SJSA1 (cell line): ENCODE measurements around the gene CADM4. TPM values are rescaled to one million over a fixed set of nuclear protein-coding genes. Genes with fewer than 3 reads are reported as not detected.

Source experiments
- DNase-seq, 2 experiments: peaks; one replicate each; pipeline ENCODE4 v3.0.0-alpha.2; 2015 to 2020; ENCODE audit warnings: low spot score in 2 of 2, low read depth in 1 of 2
- H3K27ac ChIP-seq: fragments of 250-450 bp; sonication (Bioruptor Pico); 2 replicates; pipeline ENCODE4 v1.5.1; 2020; ENCODE audit warnings: mild to moderate bottlenecking, moderate library complexity
- H3K27me3 ChIP-seq: fragments of 250-450 bp; sonication (Bioruptor Pico); replicated peaks from 2 replicates; pipeline ENCODE4 v1.5.1; 2020; ENCODE audit warnings: mild to moderate bottlenecking, moderate library complexity
- H3K36me3 ChIP-seq: fragments of 250-450 bp; sonication (Bioruptor Pico); 2 replicates; pipeline ENCODE4 v1.5.1; 2020; ENCODE audit warnings: mild to moderate bottlenecking
- H3K4me1 ChIP-seq: fragments of 250-450 bp; sonication (Bioruptor Pico); replicated peaks from 2 replicates; pipeline ENCODE4 v1.6.1; 2021; ENCODE audit warnings: mild to moderate bottlenecking
- H3K4me3 ChIP-seq: fragments of 250-450 bp; sonication (Bioruptor Pico); 2 replicates; pipeline ENCODE4 v1.5.1; 2020; ENCODE audit warnings: mild to moderate bottlenecking
- H3K9me3 ChIP-seq: fragments of 250-450 bp; sonication (Bioruptor Pico); replicated peaks from 2 replicates; pipeline ENCODE4 v1.5.1; 2020; ENCODE audit warnings: mild to moderate bottlenecking
- total RNA-seq: library from RNA; depleted of rRNA; stranded (reverse); fragments of >200 nt; shearing (Covaris generic); gene quantifications from 2 replicates; pipeline ENCODE4 v1.2.3, GENCODE V29; 2014

Gene CADM4
- total RNA-seq, 1 experiment from 2014 or later, result not detected

GRCh38 chr19:43634872-43635560 is 4.6 kb downstream of the CADM4 start:
- no peak overlapping the region for H3K27ac ChIP-seq

GRCh38 chr19:43634506-43634871 is 5.2 kb downstream of the CADM4 start:
- Histone ChIP-seq H3K36me3 (no peaks in the 10 kb centered on the region), H3K27me3 (peaks cover 44% of the 10 kb centered on the region), H3K9me3 (no peaks in the 10 kb centered on the region), H3K4me3 (no peak overlapping the region), H3K27ac (no peak overlapping the region), H3K4me1 (0 out of 2 replicates have a peak, but pooled peaks cover 3% of the 10 kb centered on the region)
- no peak for DNase-seq

More at GRCh38 chr19:43634872-43635560, 4.6 kb downstream of the CADM4 start:
- peaks cover 46% of the 10 kb centered on the region for H3K27me3 ChIP-seq
- no peaks in the 10 kb centered on the region for H3K9me3 ChIP-seq
- H3K36me3 ChIP-seq, result no peaks in the 10 kb centered on the region
- no peak for DNase-seq
- H3K4me3 ChIP-seq, result no peak overlapping the region
- H3K4me1 ChIP-seq, result peaks cover 5% of the 10 kb centered on the region

- Histone ChIP-seq H3K4me1 (no peaks in the 10 kb centered on the region), H3K27ac (no peak overlapping the region), H3K36me3 (no peaks in the 10 kb centered on the region), H3K4me3 (no peak overlapping the region), H3K9me3 (no peaks in the 10 kb centered on the region), H3K27me3 (peaks cover 45% of the 10 kb centered on the region)
- DNase-seq, result no peak
Observed at GRCh38 chr19:43634068-43634467, 5.6 kb downstream of the CADM4 start.

GRCh38 chr19:43633520-43633919 is 6.1 kb downstream of the CADM4 start:
- Histone ChIP-seq H3K4me1 (no peaks in the 10 kb centered on the region), H3K36me3 (no peaks in the 10 kb centered on the region), H3K27ac (no peak overlapping the region), H3K9me3 (no peaks in the 10 kb centered on the region), H3K27me3 (peaks cover 40% of the 10 kb centered on the region), H3K4me3 (no peak overlapping the region)
- DNase-seq, result no peak

GRCh38 chr19:43631491-43631890 is 8.2 kb downstream of the CADM4 start:
- Histone ChIP-seq H3K36me3 (no peaks in the 10 kb centered on the region), H3K4me3 (no peak overlapping the region), H3K4me1 (no peaks in the 10 kb centered on the region), H3K27ac (no peak overlapping the region), H3K27me3 (peaks cover 23% of the 10 kb centered on the region; the same call in 1 of the 2 replicates), H3K9me3 (no peaks in the 10 kb centered on the region)
- no peak for DNase-seq

- no peak overlapping the region for H3K4me3 ChIP-seq
- H3K4me1 ChIP-seq, result no peaks in the 10 kb centered on the region
- peaks cover 14% of the 10 kb centered on the region; the same call in 1 of the 2 replicates for H3K27me3 ChIP-seq
- no peak overlapping the region for H3K27ac ChIP-seq
- no peaks in the 10 kb centered on the region for H3K9me3 ChIP-seq
- DNase-seq, result no peak
- no peaks in the 10 kb centered on the region for H3K36me3 ChIP-seq
Observed at GRCh38 chr19:43628646-43629326, 10.9 kb downstream of the CADM4 start.

GRCh38 chr19:43626838-43627237 is 12.8 kb downstream of the CADM4 start:
- Histone ChIP-seq H3K4me3 (no peak overlapping the region), H3K27ac (no peak overlapping the region), H3K36me3 (no peaks in the 10 kb centered on the region), H3K27me3 (peaks cover 14% of the 10 kb centered on the region; the same call in 1 of the 2 replicates), H3K4me1 (no peaks in the 10 kb centered on the region), H3K9me3 (no peaks in the 10 kb centered on the region)
- DNase-seq, result no peak

- peaks cover 11% of the 10 kb centered on the region; the same call in 1 of the 2 replicates for H3K27me3 ChIP-seq
- no peaks in the 10 kb centered on the region for H3K9me3 ChIP-seq
- H3K27ac ChIP-seq, result no peak overlapping the region
- no peaks in the 10 kb centered on the region for H3K36me3 ChIP-seq
- DNase-seq, result peak in 1 of 2 experiments; percentile 58
- no peak overlapping the region for H3K4me3 ChIP-seq
- no peaks in the 10 kb centered on the region for H3K4me1 ChIP-seq
Observed at GRCh38 chr19:43625918-43626579, 13.6 kb downstream of the CADM4 start.

- no peak for DNase-seq
- Histone ChIP-seq H3K27me3 (peaks cover 4% of the 10 kb centered on the region; the same call in 1 of the 2 replicates), H3K27ac (no peak overlapping the region), H3K4me1 (peaks cover 4% of the 10 kb centered on the region), H3K36me3 (no peaks in the 10 kb centered on the region), H3K9me3 (no peaks in the 10 kb centered on the region), H3K4me3 (no peak overlapping the region)
Observed at GRCh38 chr19:43624933-43625332, 14.7 kb downstream of the CADM4 start.

- H3K27me3 ChIP-seq, result peaks cover 1% of the 10 kb centered on the region; the same call in 1 of the 2 replicates
- no peak for DNase-seq
- H3K9me3 ChIP-seq, result no peaks in the 10 kb centered on the region
Observed at GRCh38 chr19:43623889-43624670, 15.6 kb downstream of the CADM4 start.

GRCh38 chr19:43622956-43623355 is 16.7 kb downstream of the CADM4 start:
- Histone ChIP-seq H3K9me3 (no peaks in the 10 kb centered on the region), H3K27me3 (no peaks in the 10 kb centered on the region)

More at GRCh38 chr19:43623889-43624670, 15.6 kb downstream of the CADM4 start:
- Histone ChIP-seq H3K36me3 (no peaks in the 10 kb centered on the region; the same call in 1 of the 2 replicates), H3K4me3 (no peak overlapping the region), H3K27ac (no peak overlapping the region), H3K4me1 (peaks cover 5% of the 10 kb centered on the region)

GRCh38 chr19:43622070-43622469 is 17.6 kb downstream of the CADM4 start:
- Histone ChIP-seq H3K36me3 (no peaks in the 10 kb centered on the region; the same call in 1 of the 2 replicates), H3K9me3 (no peaks in the 10 kb centered on the region), H3K4me3 (no peak overlapping the region), H3K4me1 (peaks cover 9% of the 10 kb centered on the region), H3K27me3 (no peaks in the 10 kb centered on the region), H3K27ac (no peak overlapping the region)
- DNase-seq, result no peak

More at GRCh38 chr19:43622956-43623355, 16.7 kb downstream of the CADM4 start:
- H3K36me3 ChIP-seq, result no peaks in the 10 kb centered on the region; the same call in 1 of the 2 replicates
- no peak overlapping the region for H3K4me3 ChIP-seq
- no peak for DNase-seq
- H3K4me1 ChIP-seq, result peaks cover 9% of the 10 kb centered on the region
- H3K27ac ChIP-seq, result no peak overlapping the region
